Measurements from ENCODE around the gene CEP104. TPM values are rescaled to one million over a fixed set of nuclear protein-coding genes. Genes with fewer than 3 reads are reported as not detected.
A peak's percentile ranks its signal among the peaks of the same experiment; 100 is the strongest.

The CEP104 gene
- total and polyA plus RNA-seq, 2 experiments from 2014 or later = 20.5 to 32.2 TPM

DNA sequence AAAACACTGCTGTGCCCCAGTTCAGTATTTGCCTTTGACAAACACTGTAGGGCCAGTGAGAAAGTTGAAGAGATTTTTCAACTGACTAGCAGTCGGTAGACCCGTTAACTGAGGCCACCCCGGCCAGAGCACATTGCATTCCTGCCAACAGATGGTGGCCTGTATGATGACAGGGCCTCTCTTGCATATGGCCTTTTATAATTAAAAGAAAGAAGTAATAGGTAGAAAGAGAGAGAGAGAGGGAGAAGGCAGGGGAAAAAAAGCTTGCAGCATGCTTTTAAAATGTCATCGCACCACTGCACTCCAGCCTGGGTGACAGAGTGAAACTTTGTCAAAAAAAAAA lies 47.8 kb upstream of the CEP104 start:
- Histone ChIP-seq H3F3A (replicated peaks; ENCODE audit: low read depth) (peaks cover under 1% of the 10 kb centered on the region; the same call in 1 of the 2 replicates), H4K20me1 (replicated peaks; ENCODE audit: insufficient read depth) (no peaks in the 10 kb centered on the region), H3K36me3 (ENCODE audit: insufficient read depth) (no peaks in the 10 kb centered on the region), H3K4me1 (ENCODE audit: insufficient read depth) (no peaks in the 10 kb centered on the region), H3K9me2 (ENCODE audit: insufficient read depth) (no peaks in the 10 kb centered on the region), H3K4me2 (no peak overlapping the region), H3K4me3 (no peak overlapping the region), H3K27me3 (ENCODE audit: insufficient read depth) (no peaks in the 10 kb centered on the region), H3K79me2 (replicated peaks; ENCODE audit: insufficient read depth) (no peaks in the 10 kb centered on the region), H3K27ac (ENCODE audit: low read depth) (no peak overlapping the region), H2AFZ (no peak overlapping the region)
- Mint-ChIP-seq H3K4me1 (peaks cover 20% of the 10 kb centered on the region), H3K27me3 (ENCODE audit: insufficient read depth, low read depth, poor library complexity) (peaks cover 11% of the 10 kb centered on the region), H3K4me3 (no peak overlapping the region), H3K27ac (no peak overlapping the region), H3K36me3 (ENCODE audit: low read depth) (no peaks in the 10 kb centered on the region; the same call in 2 of the 3 replicates), H3K9me3 (peaks cover under 1% of the 10 kb centered on the region; the same call in 1 of the 3 replicates)
- peak; percentile 9 for DNase-seq (ENCODE audit: low spot score)
- no peak for TF ChIP-seq CREB1 (CRISPR knock-in tag; IDR thresholded peaks at IDR 0.05; ENCODE audit: low read depth)
- no peak for TF ChIP-seq POLR2AphosphoS5 (IDR thresholded peaks at IDR 0.05; ENCODE audit: low read depth)
- TF ChIP-seq, protein P1, sequence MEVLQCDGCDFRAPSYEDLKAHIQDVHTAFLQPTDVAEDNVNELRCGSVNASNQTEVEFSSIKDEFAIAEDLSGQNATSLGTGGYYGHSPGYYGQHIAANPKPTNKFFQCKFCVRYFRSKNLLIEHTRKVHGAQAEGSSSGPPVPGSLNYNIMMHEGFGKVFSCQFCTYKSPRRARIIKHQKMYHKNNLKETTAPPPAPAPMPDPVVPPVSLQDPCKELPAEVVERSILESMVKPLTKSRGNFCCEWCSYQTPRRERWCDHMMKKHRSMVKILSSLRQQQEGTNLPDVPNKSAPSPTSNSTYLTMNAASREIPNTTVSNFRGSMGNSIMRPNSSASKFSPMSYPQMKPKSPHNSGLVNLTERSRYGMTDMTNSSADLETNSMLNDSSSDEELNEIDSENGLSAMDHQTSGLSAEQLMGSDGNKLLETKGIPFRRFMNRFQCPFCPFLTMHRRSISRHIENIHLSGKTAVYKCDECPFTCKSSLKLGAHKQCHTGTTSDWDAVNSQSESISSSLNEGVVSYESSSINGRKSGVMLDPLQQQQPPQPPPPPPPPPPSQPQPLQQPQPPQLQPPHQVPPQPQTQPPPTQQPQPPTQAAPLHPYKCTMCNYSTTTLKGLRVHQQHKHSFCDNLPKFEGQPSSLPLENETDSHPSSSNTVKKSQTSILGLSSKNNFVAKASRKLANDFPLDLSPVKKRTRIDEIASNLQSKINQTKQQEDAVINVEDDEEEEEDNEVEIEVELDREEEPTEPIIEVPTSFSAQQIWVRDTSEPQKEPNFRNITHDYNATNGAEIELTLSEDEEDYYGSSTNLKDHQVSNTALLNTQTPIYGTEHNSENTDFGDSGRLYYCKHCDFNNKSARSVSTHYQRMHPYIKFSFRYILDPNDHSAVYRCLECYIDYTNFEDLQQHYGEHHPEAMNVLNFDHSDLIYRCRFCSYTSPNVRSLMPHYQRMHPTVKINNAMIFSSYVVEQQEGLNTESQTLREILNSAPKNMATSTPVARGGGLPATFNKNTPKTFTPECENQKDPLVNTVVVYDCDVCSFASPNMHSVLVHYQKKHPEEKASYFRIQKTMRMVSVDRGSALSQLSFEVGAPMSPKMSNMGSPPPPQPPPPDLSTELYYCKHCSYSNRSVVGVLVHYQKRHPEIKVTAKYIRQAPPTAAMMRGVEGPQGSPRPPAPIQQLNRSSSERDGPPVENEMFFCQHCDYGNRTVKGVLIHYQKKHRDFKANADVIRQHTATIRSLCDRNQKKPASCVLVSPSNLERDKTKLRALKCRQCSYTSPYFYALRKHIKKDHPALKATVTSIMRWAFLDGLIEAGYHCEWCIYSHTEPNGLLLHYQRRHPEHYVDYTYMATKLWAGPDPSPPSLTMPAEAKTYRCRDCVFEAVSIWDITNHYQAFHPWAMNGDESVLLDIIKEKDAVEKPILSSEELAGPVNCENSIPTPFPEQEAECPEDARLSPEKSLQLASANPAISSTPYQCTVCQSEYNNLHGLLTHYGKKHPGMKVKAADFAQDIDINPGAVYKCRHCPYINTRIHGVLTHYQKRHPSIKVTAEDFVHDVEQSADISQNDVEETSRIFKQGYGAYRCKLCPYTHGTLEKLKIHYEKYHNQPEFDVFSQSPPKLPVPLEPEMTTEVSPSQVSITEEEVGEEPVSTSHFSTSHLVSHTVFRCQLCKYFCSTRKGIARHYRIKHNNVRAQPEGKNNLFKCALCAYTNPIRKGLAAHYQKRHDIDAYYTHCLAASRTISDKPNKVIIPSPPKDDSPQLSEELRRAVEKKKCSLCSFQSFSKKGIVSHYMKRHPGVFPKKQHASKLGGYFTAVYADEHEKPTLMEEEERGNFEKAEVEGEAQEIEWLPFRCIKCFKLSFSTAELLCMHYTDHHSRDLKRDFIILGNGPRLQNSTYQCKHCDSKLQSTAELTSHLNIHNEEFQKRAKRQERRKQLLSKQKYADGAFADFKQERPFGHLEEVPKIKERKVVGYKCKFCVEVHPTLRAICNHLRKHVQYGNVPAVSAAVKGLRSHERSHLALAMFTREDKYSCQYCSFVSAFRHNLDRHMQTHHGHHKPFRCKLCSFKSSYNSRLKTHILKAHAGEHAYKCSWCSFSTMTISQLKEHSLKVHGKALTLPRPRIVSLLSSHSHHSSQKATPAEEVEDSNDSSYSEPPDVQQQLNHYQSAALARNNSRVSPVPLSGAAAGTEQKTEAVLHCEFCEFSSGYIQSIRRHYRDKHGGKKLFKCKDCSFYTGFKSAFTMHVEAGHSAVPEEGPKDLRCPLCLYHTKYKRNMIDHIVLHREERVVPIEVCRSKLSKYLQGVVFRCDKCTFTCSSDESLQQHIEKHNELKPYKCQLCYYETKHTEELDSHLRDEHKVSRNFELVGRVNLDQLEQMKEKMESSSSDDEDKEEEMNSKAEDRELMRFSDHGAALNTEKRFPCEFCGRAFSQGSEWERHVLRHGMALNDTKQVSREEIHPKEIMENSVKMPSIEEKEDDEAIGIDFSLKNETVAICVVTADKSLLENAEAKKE (CRISPR knock-in tag; IDR thresholded peaks at IDR 0.05) = no peak
- no peak for TF ChIP-seq NANOG (IDR thresholded peaks at IDR 0.05; ENCODE audit: borderline replicate concordance)
- no peak for TF ChIP-seq ZNF331 (CRISPR knock-in tag; IDR thresholded peaks at IDR 0.05; ENCODE audit: low read depth)
- TF ChIP-seq EZH2phosphoT487 (IDR thresholded peaks at IDR 0.05; ENCODE audit: unreplicated experiment) = no peak
- TF ChIP-seq ETS1 (IDR thresholded peaks at IDR 0.05) = no peak
- no peak for TF ChIP-seq REST (IDR thresholded peaks at IDR 0.05; ENCODE audit: unreplicated experiment)
- TF ChIP-seq, protein P2, sequence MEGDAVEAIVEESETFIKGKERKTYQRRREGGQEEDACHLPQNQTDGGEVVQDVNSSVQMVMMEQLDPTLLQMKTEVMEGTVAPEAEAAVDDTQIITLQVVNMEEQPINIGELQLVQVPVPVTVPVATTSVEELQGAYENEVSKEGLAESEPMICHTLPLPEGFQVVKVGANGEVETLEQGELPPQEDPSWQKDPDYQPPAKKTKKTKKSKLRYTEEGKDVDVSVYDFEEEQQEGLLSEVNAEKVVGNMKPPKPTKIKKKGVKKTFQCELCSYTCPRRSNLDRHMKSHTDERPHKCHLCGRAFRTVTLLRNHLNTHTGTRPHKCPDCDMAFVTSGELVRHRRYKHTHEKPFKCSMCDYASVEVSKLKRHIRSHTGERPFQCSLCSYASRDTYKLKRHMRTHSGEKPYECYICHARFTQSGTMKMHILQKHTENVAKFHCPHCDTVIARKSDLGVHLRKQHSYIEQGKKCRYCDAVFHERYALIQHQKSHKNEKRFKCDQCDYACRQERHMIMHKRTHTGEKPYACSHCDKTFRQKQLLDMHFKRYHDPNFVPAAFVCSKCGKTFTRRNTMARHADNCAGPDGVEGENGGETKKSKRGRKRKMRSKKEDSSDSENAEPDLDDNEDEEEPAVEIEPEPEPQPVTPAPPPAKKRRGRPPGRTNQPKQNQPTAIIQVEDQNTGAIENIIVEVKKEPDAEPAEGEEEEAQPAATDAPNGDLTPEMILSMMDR (conservative IDR thresholded peaks at IDR 0.05; ENCODE audit: low read depth in 2 of 2) = no peak
- no peak for ATAC-seq

Measured in GM23338 (cell line).